Pancreas (tissue), 10 donors: ENCODE results near the gene RBM8A. TPM values are rescaled to one million over a fixed set of nuclear protein-coding genes. Genes with fewer than 3 reads are reported as not detected.

Experiments
- ATAC-seq, 4 donors: fragments of 200-7000 bp; cut with Tn5 transposase; one replicate each; pipeline versions ENCODE4 v1.8.0 to v1.9.1; 2020; ENCODE audit warnings: mild to moderate bottlenecking in 4 of 4, moderate library complexity in 4 of 4
- DNase-seq, 6 donors: peaks; one replicate each; pipeline ENCODE4 v3.0.0-alpha.2; 2020
- FAIRE-seq: peaks from 2 replicates; lab custom pipeline; 2012; peaks lifted over from hg19 to GRCh38; lab: Jason Lieb, UNC
- H3K27ac ChIP-seq, 4 donors: fragments of 200-600 bp; sonication (generic); 1 replicate in 3 of 4; 2 replicates in 1 of 4; pipeline versions ENCODE4 v1.5.0 to v1.8.0; 2020
- H3K27me3 ChIP-seq, 4 donors: fragments of 200-600 bp; one replicate each; pipeline ENCODE4 v1.8.0; 2021
- H3K36me3 ChIP-seq, 3 donors: fragments of 200-600 bp; sonication (generic) in 1 of 3; one replicate each; pipeline versions ENCODE4 v1.5.0 to v1.8.0; 2020 to 2021
- H3K4me1 ChIP-seq, 3 donors: fragments of 200-600 bp; one replicate each; pipeline ENCODE4 v1.8.0; 2021
- H3K4me3 ChIP-seq, 4 donors: fragments of 200-600 bp; sonication (generic) in 2 of 4; one replicate each; pipeline versions ENCODE4 v1.5.0 to v1.8.0; 2020 to 2021
- H3K9me3 ChIP-seq, 4 donors: fragments of 200-600 bp; one replicate each; pipeline ENCODE4 v1.8.0; 2021
- CTCF ChIP-seq, 4 donors: fragments of 200-600 bp; sonication (generic) in 3 of 4; IDR thresholded peaks; one replicate each; pipeline versions ENCODE4 v1.5.0 to v1.8.0; 2021; ENCODE audit warnings: antibody characterized with exemption in 4 of 4
- WGBS, 2 donors: extraction: QIAGEN DNeasy Blood & Tissue Kit; methylation state at CpG; one replicate each; pipeline ENCODE4 v1.1.7; 2013; 5-methylcytosine and 5-hydroxymethylcytosine counted together
- intact Hi-C, 3 donors: fragments of 100-400 bp; cut with DNase I; formaldehyde crosslinking; loops; one replicate each; pipeline versions ENCODE4 v1.11.1 to v1.14.2; 2022
- polyA plus RNA-seq, 2 donors: library from polyadenylated mRNA; stranded (reverse); fragments of 200-250 nt; gene quantifications; one replicate each; pipeline ENCODE4 v1.2.3, GENCODE V29; 2013
- total RNA-seq, 6 donors: library from RNA; stranded (reverse); fragmentation: NEBNext Ultra II Directional in 4 of 6; extraction: Animal tissue kit (Norgen Biotek cat#: 25700) in 4 of 6; gene quantifications; one replicate each; pipeline versions ENCODE4 v1.2.1 to v1.2.4, GENCODE V29; 2021 to 2023
- donor health status: healthy with polysubstance abuse.
- donor health status: DM: no; HTN: no; CAD: no; lungs with moderate emphysema.
- donor health status: DM: no; HTN: no; CAD: no.
- donor health status: control.
- donor health status: control.
- donor health status: Bipolar disorder and iron deficiency.
- donor health status: DM: yes; HTN: yes; CAD: no.
- donor health status: DM: no; HTN: no; CAD: no.
- donor health status: DM: no; HTN: no; CAD: no.
- donor health status: DM: yes; HTN: yes; CAD: no.

Gene RBM8A
- total and polyA plus RNA-seq, 8 donors: 29.5 to 57.9 (median 49.1) TPM

GRCh38 chr1:145953861-145954260 is 26.6 kb upstream of the RBM8A start:
- no peak for FAIRE-seq
- Histone ChIP-seq H3K4me1 (peaks cover 0 to 30% (median 14%) of the 10 kb centered on the region in 3 donors), H3K4me3 (no peak overlapping the region), H3K36me3 (no peaks in the 10 kb centered on the region), H3K9me3 (no peaks in the 10 kb centered on the region), H3K27me3 (no peaks in the 10 kb centered on the region), H3K27ac (no peak overlapping the region)
- TF ChIP-seq CTCF (IDR thresholded peaks at IDR 0.05): no peak
- WGBS, 2 donors: 91 to 93% methylated on average over 6 of the region's 6 CpGs
- no peak for ATAC-seq
- intact Hi-C loops: no loop called here
- DNase-seq: no peak

- Histone ChIP-seq H3K4me1 (peaks cover 0 to 26% (median 14%) of the 10 kb centered on the region in 3 donors), H3K4me3 (no peak overlapping the region), H3K36me3 (no peaks in the 10 kb centered on the region), H3K9me3 (no peaks in the 10 kb centered on the region), H3K27me3 (no peaks in the 10 kb centered on the region), H3K27ac (no peak overlapping the region)
- no peak for TF ChIP-seq CTCF (IDR thresholded peaks at IDR 0.05)
- WGBS, 2 donors: 97 to 99% methylated on average over 3 of the region's 3 CpGs
- no peak for DNase-seq
- intact Hi-C loops: no loop called here
- FAIRE-seq: no peak
- no peak for ATAC-seq
These were observed 25.6 kb upstream of the RBM8A start for GRCh38 chr1:145952903-145953302.

- no peak for FAIRE-seq
- no peak for DNase-seq
- no peak for TF ChIP-seq CTCF (IDR thresholded peaks at IDR 0.05)
- H3K9me3 ChIP-seq: no peaks in the 10 kb centered on the region
- H3K27ac ChIP-seq: no peak overlapping the region
- peaks cover 0 to 20% (median 8%) of the 10 kb centered on the region in 3 donors for H3K4me1 ChIP-seq
- intact Hi-C loops: no loop called here
- H3K36me3 ChIP-seq: no peaks in the 10 kb centered on the region
- H3K27me3 ChIP-seq: no peaks in the 10 kb centered on the region
- ATAC-seq: no peak
- H3K4me3 ChIP-seq: no peak overlapping the region
- WGBS, 2 donors: 70 to 72% methylated on average over 1 of the region's 1 CpG
These were observed 24.2 kb upstream of the RBM8A start for GRCh38 chr1:145951526-145951925.

GRCh38 chr1:145949219-145949618 is 21.9 kb upstream of the RBM8A start:
- Histone ChIP-seq H3K36me3 (no peaks in the 10 kb centered on the region), H3K27ac (no peak overlapping the region), H3K9me3 (no peaks in the 10 kb centered on the region), H3K27me3 (no peaks in the 10 kb centered on the region), H3K4me1 (peaks cover 0 to 1% (median under 1%) of the 10 kb centered on the region in 3 donors), H3K4me3 (no peak overlapping the region)
- TF ChIP-seq CTCF (IDR thresholded peaks at IDR 0.05): no peak
- FAIRE-seq (no peak), DNase-seq (no peak), ATAC-seq (no peak)
- intact Hi-C loops: no loop called here
- WGBS, 2 donors: 95 to 96% methylated on average over 4 of the region's 4 CpGs

- no peak for TF ChIP-seq CTCF (IDR thresholded peaks at IDR 0.05)
- Histone ChIP-seq H3K27me3 (no peaks in the 10 kb centered on the region), H3K27ac (no peak overlapping the region), H3K9me3 (no peaks in the 10 kb centered on the region), H3K36me3 (no peaks in the 10 kb centered on the region), H3K4me3 (no peak overlapping the region), H3K4me1 (no peaks in the 10 kb centered on the region)
- intact Hi-C loops: no loop called here
- 77 to 86% methylated on average over 4 of the region's 4 CpGs for WGBS, 2 donors
- no peak for ATAC-seq
- no peak for DNase-seq
- FAIRE-seq: no peak
These were observed 20.3 kb upstream of the RBM8A start for GRCh38 chr1:145947551-145947950.
